GM21723 (cell line): Measurements from ENCODE around the gene HOMER1.
"Not testable (repeated sequence)": the region's sequence is repeated elsewhere in the genome, so short reads cannot be mapped to it uniquely, and the experiment has no call there.

Experiments
- ATAC-seq: cut with Tn5 transposase; IDR thresholded peaks from one replicate; pipeline ENCODE4 v1.9.1; 2021; ENCODE audit warnings: mild to moderate bottlenecking, moderate library complexity; ENCODE audit not compliant: unreplicated experiment

Gene HOMER1

DNA sequence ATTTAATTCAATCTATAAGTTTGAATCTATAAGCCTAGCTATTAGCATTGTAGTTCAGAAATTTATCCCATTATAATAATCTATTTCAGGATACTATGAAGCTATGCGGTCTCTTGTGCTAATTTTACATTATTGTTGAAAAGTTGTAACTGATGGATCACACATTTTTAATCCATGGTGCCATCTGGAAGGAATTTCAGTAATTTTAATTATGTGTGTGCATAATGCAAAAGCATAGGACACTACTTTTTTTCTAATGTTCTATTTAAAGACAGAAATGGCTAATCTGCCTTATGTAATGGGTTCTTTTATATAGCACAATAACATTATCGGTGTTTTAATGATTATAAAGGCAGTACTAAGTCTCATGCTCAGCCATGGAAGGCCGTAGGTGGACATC, 90.6 kb downstream of the HOMER1 start:
- ATAC-seq = no peak

DNA sequence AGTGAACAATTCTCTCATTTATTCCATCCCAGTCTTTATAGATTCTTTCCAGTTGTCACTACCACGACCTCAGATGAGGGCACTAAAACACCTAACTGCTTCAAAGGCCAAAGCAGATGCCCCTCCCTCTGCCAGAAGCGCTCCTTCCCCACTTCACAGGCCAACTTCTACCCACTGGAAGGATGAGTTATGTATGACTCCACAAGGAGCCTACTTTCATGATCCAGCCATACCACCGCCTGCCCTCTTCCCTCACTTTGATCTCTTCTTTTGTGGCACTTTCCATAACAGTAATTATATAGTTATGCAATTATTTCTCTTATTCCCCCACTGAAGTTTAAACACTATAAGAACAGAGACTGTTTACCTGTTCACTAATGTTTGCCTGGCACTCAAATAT, 93.7 kb downstream of the HOMER1 start:
- no peak for ATAC-seq

DNA sequence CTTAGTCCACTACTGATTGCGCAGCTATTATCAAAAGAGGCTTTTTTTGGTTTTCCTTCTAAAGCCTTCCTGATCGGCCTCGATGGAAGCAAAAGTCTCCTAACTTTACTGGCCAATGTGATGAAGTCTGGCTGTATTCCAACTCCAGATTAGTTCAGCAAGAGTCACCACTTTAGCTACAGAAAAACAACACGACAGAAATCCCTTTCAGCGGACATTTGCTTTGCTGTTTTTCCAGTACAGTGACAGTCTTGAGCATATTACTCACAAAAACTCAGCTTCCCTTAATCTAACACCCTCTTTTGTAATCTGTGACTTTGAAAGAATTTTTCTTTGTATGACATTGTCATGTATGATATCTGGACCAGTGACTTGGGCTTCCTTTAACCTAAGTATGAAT, 95.7 kb downstream of the HOMER1 start:
- no peak for ATAC-seq

DNA sequence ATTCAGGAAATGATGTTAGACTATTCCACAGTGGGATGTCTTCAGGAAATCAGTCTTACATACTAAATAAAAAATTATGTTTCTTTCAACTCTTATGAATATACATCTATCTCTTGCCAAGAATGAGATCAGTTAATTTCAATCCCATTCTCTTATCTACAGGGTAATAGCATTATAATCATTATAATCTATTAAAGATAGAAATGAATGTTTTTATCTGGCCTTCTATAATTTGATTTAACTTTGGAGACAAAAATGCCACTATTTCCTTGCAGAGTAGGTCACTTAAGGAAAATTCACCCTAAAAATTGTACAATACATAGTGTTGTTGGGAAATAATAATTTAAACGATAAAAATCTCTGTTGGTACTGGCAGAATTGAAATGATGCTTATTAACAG, 96.4 kb downstream of the HOMER1 start:
- ATAC-seq = no peak

DNA sequence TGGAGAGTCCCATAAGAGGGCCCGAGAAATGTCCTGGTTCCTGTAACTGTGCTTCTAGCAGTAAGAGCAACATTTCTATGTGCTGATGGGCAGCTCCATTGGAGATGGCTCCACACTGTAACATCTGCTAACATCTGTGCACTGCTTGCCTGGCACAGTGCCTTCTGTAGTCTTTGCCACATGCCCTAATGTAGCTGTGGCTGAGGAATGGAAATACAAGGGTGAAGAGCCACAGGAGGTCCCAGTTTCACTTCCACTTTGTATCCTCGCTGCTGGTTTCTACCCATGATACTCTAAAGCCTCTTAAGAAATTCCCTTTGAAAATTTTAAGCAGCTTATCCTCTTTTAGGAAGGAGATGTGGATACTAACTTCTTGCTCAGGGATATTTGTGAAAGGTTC, 97.4 kb downstream of the HOMER1 start:
- ATAC-seq = peak; percentile 81

DNA sequence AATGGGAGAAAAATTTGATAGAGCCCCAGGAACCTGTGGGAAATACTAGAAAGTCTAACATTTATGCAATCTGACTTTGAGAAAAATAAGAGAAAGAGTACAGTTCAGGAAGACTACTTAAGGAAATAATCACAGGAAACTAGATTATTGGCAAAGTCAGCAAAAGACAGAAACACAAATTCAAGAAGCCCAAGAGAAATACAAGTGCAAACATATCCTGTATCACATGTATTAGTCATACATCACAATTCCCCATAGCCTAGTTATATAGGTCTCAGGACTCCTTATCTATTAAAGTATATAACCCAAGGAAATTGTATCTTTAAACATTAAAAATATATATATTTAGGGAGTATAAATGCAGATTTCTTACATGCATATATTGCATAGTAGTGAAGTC, 100.8 kb downstream of the HOMER1 start:
- ATAC-seq = no peak

DNA sequence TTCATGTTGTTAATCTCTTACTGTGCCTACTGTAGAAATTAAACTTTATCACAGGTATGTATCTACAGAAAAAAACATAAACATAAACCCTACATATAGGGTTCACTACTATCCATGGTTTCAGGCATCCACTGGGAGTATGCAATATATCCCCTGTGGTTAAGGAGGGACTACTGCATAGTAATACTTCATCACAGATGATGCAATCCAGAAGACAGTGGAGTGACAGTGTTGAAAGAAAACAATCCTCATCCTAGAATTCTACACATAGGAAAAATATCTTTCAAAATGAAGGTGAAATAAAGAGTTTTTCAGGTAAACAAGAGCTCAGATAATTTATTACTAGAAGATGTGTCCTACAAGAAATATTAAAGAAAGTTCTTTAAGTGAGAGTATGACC, 105.9 kb downstream of the HOMER1 start:
- no peak for ATAC-seq

DNA sequence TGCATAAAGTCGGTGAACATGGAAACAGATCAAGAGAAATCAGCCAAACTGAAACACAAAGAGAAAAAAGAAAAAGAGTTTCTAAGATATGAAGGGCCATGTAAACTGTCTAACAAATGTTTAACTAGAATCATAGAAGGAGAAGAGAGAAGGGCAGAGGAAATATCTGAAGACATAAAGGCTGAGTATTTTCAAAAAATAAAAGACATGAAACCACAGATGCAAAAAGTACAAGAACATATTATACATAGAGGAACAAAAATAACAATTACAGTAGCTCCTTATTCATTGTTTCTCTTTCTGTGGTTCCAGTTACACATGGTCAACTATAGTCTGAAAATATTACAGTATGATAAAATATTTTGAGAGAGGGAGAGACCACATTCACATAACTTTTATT, 106.3 kb downstream of the HOMER1 start:
- ATAC-seq = no peak

DNA sequence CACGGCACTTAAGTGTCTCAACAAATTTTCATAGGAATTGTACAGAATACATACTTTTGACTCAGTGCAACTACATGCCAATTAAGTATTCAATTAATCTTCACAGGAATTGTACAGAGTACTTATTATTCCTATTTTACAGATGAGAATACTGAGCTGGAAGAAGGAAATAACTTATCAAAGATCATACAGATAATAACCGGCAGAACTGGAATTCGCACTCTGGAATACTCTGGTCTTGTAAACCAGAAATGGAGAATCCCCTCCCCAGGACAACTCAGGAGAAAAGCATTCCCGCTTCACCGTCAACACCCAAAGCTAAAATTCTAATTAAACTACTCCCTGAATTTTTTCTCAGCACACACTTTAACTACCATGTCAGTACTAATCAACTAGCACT, 112.7 kb downstream of the HOMER1 start:
- ATAC-seq = no peak

DNA sequence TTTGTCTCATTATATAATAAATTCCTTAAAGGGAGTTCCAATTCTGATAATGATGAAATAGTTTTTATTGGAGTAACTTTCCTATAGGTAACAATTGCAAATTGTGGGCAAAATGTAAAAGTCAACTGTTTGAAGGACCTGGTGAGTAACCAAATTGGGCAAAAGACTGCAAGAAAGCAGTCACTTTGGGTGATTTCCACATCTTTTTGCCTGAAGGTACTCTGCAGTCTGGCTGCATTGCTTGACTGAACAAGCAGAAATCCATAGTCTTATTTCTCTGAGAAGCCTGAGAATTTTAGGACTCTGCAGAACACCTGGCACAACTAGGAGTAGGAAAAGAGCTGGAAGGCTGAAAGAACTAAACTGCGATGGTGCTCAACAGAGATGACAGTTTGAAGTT, 114.9 kb downstream of the HOMER1 start:
- ATAC-seq = no peak

DNA sequence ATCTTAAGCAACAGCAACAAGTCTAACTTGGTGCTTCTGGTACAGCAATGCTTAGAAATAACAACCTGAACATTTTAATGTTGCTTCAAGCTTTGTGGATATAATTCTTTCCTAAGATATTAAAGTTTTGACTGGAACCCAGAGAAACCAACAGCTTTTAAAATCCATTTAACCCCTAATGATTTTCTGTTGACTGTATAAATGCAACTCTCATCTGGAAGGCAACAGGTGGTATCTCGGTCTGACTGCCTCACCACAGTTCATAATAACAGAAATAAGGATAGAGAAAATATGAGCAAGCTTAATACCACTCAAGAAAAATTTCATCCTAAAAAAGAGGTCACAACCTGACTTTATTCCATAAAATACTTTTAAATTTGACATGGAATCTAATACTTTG, 116.9 kb downstream of the HOMER1 start:
- ATAC-seq = no peak

DNA sequence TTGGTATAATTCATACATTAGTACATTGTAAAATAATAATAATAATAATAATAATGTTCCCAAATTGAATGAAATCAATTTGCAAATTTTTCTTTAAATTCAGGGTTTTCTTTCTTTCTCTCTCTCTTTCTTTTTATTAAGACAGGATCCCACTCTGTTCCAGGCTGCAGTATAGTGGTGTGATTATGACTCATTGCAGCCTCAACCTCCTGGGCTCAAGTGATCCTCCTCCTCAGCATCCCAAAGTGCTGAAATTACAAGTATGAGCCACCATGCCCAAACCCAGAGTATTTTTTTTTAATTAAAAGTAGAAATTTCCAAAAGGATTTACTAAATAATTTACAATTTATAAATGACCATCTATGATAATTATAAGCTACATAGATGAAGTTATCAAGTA, 117.7 kb downstream of the HOMER1 start:
- ATAC-seq = no peak

DNA sequence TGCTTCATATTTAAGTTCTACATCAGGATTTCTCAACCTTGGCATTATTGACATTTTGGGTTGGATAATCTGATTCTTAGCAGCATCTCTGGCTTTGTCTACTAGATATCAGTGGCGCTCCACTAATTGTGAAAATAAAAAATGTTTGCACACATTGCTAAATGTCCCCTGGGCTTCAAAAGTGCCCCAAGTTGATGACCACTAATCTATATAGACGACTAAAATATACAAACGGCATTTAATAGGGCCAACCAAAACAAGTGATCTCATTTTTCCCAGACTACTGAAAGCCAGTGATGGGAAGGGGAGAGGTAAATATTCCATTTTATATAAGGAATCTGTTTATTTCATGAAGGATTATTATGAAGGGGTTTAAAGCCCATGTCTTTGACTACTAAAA, 118.6 kb downstream of the HOMER1 start:
- ATAC-seq = no peak

DNA sequence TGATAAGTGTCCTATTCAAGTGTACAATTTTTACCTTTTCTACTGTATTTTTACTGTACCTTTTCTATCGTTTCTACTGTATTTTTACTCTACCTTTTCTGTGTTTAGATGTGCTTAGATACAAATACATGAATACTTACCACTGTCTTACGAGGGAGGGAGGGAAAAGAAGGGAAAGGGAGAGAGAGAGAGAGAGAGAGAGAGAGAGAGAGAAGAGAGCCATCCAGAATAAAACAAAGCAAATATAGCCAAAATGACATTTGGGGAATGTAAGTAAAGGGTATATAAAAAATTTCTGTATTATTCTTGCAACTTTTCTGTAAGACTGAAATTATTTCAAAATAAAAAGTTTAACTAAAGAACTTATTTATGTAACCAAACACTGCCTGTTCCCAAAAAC, 121.2 kb downstream of the HOMER1 start:
- no peak for ATAC-seq

DNA sequence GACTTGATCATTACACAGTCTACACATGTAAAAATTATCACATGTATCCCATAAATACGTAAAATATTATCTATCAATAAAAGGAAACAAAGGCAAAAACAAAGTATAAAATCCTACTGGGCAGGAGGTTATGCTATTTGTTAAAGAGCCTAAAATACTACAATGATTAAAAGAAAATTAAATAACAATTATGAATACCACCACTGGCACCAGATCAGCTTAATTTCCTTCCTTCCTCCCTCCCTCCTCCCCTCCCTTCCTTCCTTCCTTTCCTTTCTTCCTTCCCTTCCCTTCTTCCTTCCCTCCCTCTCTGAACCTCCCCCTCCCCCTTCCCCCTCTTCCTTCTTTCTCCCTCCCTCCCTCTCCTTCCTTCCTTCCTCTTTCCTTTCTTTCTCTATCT, 127.3 kb downstream of the HOMER1 start:
- no peak for ATAC-seq

DNA sequence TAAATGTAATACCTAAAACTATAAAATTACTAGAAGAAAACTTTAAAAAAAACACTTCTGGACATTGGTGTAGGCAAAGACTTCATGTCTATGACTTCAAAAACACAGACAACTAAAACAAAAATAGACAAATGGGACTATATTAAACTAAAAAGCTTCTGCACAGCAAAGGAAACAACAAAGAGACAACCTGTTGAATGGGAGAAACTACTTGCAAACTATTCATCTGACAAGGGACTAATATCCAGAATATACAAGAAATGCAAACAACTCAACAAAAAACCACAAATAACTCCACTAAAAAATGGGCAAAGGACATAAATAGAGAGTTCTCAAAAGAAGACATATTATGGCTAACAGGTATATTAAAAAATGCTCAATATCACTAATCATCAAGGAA, 128.8 kb downstream of the HOMER1 start:
- ATAC-seq = not testable (repeated sequence)

DNA sequence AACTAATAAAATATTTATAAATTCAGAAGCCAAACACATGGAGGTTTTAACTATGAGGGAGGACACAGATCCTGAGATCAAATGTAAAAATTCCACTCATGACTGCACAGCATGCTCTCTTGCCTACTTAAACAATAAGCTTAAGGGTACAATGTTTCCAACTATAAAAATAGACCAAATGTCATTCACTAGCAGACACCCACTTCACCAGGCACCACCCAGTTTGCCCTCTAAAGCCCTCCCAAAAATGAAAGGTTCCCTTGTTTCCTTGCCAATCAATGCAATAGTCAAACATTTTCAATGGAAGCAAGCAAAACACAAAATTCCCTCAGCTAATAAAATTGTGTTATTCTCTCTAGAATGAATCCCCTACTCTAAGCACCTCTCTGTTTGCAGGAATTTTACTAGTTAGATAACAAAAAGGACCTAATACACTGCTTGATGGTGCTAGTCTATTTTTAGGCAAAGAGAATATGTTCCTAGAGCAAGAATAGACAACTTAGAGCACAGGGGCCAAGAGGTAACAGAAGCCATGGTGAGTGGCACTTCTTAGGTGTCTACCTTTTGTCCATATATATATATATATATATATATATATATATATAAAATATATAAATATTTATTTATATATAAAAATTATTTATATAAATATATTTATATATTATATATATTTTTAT, 135.3 kb downstream of the HOMER1 start:
- no peak for ATAC-seq

DNA sequence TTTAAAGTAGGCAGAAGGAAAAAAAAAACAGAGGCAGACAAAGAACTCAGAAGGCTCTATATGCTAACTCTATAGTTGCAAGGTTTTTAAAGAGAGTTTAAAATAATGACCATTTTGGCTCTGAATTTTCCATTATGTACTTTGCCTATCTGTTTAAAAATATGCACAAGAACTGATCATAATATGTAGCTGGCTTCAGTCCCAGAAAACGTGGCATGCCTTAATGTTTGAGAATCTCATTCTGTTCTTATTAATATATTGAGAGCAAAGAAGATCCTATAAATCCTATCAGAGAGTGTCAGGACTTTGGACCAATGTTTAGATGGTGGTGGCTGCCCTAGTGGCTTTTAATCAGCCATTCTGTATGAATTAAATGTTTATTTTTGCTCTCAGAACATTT, 156.5 kb downstream of the HOMER1 start:
- no peak for ATAC-seq

DNA sequence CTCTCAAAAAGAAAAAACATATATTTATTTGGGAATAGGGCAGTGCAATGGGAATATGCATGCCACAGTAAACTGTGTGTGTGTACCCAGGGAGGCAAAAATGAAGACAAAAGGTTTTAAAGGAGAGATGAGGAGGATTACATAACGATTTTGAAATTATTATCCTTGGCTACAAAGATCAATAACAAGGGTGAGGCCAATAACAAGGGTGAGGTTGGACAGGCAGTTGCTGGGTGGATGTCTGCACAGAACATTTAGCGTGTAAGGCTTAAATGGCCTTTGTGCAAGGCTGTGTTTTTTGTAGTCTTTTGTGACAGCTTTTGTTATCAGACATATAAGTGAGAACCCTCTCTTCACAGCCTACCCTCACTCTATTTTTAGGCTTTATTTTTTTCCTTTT, 164.1 kb downstream of the HOMER1 start:
- ATAC-seq = no peak

DNA sequence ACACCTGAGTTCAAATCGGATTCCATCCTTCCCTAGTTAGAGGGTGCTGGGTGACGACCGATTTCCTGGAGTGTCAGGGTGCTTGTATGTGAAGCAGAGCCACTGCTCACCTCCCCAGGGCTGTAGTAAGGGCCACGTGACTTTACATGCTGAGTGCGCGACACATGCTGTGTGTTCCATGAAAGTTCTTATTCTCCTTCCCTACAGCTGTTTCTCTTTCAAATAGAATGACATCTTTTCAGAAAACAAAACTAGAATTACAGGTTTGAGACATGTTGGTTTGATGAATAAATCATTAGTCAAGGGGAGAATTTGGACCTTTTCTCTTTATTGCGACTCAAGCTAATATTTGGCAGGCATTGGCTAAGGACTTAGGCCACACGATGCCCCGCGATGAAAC, 164.9 kb downstream of the HOMER1 start:
- ATAC-seq = no peak

DNA sequence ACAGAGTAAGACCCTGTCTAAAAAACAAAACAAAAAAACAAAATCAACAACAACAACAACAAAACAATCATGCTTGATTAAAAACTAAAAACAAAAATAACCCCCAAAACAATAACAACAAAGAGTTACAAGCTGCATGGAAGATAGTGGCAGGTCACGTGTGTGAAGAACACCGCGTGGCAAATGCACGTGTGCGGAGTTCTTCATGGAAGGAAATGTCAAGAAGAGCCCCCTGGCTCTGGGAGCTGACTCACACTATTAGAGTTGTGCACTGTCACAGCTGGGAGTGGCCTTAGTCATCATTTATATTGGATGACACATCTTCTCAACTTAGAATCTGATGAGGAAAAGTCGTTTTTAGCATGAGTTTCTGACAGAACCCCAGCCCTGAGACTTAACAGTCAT, 167.5 kb downstream of the HOMER1 start:
- no peak for ATAC-seq

DNA sequence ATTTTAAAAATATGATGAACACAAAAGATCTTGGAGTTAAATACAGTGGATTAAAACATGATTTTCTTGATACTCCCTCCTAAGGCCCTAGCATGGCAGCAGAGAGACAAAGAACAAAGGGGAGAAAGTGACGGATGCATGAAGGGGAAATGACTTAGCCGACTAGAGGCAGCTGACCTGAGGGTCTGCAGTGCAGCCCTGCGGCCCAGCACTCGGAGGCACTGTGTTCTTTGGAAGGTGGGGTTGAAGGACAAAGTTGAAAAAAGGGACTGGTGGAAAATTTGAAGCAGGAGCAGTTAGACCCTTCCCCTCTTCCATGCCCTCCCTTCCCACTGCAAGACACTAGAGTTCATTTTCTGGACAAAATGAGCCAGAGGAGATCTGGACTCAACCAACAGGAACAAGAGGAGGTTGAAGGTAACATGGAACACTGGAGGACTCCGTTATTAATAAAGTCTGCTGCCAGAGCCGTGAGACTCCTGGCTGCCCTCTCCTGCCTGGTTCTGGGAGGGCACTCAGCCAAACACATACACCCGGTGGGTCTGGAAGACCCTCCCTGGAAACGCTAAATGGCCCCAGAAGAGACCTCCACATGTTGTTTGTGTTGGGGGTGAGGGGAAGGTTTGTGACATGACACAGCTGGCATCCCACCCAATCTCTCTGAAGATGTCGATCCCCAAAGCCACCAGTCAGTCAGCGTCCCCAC, 179.9 kb downstream of the HOMER1 start:
- ATAC-seq = no peak

DNA sequence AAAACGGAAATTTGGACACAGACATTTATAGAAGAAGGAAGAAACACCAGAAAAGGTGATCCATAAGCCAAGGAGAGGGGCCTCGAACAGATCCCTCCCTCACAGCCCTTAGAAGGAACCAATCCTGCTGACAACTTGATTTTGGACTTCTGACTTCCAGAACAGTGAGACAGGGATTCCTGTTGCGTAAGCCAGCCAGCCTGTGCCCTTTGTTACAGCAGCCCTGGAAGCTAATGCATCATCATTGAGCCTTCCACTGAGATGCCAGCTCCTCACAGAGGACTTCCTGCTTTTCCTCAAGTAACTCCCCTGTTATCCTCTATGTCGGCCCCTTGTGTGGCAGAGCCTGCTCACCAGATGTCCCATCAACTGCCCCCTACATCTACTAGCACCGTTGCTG, 183.9 kb downstream of the HOMER1 start:
- no peak for ATAC-seq
